ENCODE results near the gene CCDC102B.

DNA sequence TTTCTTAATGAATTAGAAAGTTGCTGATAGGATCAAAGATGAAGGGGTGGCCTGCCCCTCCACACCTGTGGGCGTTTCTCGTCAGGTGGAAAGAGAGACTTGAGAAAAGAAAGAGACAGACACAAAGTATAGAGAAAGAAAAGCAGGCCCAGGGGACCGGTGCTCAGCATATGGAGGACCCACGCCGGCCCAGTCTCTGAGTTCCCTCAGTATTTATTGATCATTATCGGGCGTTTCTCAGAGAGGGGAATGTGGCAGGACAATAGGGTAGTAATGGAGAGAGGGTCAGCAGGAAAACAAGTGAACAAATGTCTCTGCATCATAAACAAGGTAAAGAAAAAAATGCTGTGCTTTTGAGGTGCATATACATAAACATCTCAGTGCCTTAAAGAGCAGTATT lies 144.3 kb downstream of the CCDC102B start:
- TF ChIP-seq, protein P1, sequence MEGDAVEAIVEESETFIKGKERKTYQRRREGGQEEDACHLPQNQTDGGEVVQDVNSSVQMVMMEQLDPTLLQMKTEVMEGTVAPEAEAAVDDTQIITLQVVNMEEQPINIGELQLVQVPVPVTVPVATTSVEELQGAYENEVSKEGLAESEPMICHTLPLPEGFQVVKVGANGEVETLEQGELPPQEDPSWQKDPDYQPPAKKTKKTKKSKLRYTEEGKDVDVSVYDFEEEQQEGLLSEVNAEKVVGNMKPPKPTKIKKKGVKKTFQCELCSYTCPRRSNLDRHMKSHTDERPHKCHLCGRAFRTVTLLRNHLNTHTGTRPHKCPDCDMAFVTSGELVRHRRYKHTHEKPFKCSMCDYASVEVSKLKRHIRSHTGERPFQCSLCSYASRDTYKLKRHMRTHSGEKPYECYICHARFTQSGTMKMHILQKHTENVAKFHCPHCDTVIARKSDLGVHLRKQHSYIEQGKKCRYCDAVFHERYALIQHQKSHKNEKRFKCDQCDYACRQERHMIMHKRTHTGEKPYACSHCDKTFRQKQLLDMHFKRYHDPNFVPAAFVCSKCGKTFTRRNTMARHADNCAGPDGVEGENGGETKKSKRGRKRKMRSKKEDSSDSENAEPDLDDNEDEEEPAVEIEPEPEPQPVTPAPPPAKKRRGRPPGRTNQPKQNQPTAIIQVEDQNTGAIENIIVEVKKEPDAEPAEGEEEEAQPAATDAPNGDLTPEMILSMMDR (IDR thresholded peaks at IDR 0.05), result no peak
- TF ChIP-seq, protein P2, sequence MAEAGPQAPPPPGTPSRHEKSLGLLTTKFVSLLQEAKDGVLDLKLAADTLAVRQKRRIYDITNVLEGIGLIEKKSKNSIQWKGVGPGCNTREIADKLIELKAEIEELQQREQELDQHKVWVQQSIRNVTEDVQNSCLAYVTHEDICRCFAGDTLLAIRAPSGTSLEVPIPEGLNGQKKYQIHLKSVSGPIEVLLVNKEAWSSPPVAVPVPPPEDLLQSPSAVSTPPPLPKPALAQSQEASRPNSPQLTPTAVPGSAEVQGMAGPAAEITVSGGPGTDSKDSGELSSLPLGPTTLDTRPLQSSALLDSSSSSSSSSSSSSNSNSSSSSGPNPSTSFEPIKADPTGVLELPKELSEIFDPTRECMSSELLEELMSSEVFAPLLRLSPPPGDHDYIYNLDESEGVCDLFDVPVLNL (CRISPR knock-in tag; IDR thresholded peaks at IDR 0.05; ENCODE audit: borderline replicate concordance, low read depth), result no peak
- TF ChIP-seq, protein P3, sequence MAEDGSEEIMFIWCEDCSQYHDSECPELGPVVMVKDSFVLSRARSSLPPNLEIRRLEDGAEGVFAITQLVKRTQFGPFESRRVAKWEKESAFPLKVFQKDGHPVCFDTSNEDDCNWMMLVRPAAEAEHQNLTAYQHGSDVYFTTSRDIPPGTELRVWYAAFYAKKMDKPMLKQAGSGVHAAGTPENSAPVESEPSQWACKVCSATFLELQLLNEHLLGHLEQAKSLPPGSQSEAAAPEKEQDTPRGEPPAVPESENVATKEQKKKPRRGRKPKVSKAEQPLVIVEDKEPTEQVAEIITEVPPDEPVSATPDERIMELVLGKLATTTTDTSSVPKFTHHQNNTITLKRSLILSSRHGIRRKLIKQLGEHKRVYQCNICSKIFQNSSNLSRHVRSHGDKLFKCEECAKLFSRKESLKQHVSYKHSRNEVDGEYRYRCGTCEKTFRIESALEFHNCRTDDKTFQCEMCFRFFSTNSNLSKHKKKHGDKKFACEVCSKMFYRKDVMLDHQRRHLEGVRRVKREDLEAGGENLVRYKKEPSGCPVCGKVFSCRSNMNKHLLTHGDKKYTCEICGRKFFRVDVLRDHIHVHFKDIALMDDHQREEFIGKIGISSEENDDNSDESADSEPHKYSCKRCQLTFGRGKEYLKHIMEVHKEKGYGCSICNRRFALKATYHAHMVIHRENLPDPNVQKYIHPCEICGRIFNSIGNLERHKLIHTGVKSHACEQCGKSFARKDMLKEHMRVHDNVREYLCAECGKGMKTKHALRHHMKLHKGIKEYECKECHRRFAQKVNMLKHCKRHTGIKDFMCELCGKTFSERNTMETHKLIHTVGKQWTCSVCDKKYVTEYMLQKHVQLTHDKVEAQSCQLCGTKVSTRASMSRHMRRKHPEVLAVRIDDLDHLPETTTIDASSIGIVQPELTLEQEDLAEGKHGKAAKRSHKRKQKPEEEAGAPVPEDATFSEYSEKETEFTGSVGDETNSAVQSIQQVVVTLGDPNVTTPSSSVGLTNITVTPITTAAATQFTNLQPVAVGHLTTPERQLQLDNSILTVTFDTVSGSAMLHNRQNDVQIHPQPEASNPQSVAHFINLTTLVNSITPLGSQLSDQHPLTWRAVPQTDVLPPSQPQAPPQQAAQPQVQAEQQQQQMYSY (CRISPR knock-in tag; IDR thresholded peaks at IDR 0.05), result no peak
- TF ChIP-seq ATF1 (CRISPR knock-in tag; IDR thresholded peaks at IDR 0.05) (no peak), ETV6 (CRISPR knock-in tag; IDR thresholded peaks at IDR 0.05) (no peak), JUN (CRISPR knock-in tag; IDR thresholded peaks at IDR 0.05) (no peak)
- TF ChIP-seq, protein P4, sequence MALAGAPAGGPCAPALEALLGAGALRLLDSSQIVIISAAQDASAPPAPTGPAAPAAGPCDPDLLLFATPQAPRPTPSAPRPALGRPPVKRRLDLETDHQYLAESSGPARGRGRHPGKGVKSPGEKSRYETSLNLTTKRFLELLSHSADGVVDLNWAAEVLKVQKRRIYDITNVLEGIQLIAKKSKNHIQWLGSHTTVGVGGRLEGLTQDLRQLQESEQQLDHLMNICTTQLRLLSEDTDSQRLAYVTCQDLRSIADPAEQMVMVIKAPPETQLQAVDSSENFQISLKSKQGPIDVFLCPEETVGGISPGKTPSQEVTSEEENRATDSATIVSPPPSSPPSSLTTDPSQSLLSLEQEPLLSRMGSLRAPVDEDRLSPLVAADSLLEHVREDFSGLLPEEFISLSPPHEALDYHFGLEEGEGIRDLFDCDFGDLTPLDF (CRISPR knock-in tag; IDR thresholded peaks at IDR 0.05), result no peak

Data from WTC11 (cell line).